SK-N-SH (cell line): Measurements from ENCODE around the gene EML5. TPM values are rescaled to one million over a fixed set of nuclear protein-coding genes. Genes with fewer than 3 reads are reported as not detected.

ENCODE experiments used
- CTCF ChIA-PET: fragments of 300-600, 350-600 bp; formaldehyde crosslinking; extraction: SDS; loops from one replicate; lab custom pipeline; 2021; lab: Yijun Ruan, JAX
- POLR2A ChIA-PET: fragments of 350-600 bp; sonication (Branson Sonifier 250); formaldehyde crosslinking; extraction: SDS; loops from one replicate; lab custom pipeline; 2020; ENCODE audit warnings: antibody characterized with exemption, inconsistent platforms; lab: Yijun Ruan, JAX
- DNase-seq: peaks from one replicate; pipeline ENCODE4 v3.0.0; 2012
- H2AFZ ChIP-seq: fragments of 200-600 bp; sonication (generic); 2 replicates; pipeline ENCODE4 v1.8.1; 2016; ENCODE audit warnings: antibody characterized with exemption, mild to moderate bottlenecking, low read depth
- H3F3A ChIP-seq: fragments of 200-600 bp; sonication (generic); replicated peaks from 2 replicates; pipeline ENCODE3; 2016; ENCODE audit warnings: antibody characterized with exemption, mild to moderate bottlenecking; ENCODE audit not compliant: insufficient read depth
- H3K27ac ChIP-seq, 2 experiments: fragments of 200-500 bp in 1 of 2; fragments of 200-600 bp in 1 of 2; sonication (Bioruptor generic) in 1 of 2; sonication (generic), shearing (Covaris generic) in 1 of 2; 2 replicates each; pipeline versions ENCODE4 v1.5.1 to v1.6.1; 2014 to 2016; ENCODE audit warnings: low read depth in 2 of 2, inconsistent platforms in 1 of 2, low read length in 1 of 2, mild to moderate bottlenecking in 1 of 2, mixed read lengths in 1 of 2
- H3K27me3 ChIP-seq: fragments of 200-600 bp; sonication (generic), shearing (Covaris generic); 2 replicates; pipeline ENCODE4 v1.6.1; 2016; ENCODE audit warnings: mixed run types; ENCODE audit not compliant: insufficient read depth
- H3K36me3 ChIP-seq, 2 experiments: fragments of 200-500 bp in 1 of 2; fragments of 200-600 bp in 1 of 2; sonication (Bioruptor generic) in 1 of 2; sonication (generic) in 1 of 2; replicated peaks in 1 of 2; 2 replicates each; pipeline versions ENCODE3 to v1.5.1; 2014 to 2016; ENCODE audit warnings: low read length in 1 of 2, mild to moderate bottlenecking in 1 of 2; ENCODE audit not compliant: insufficient read depth in 2 of 2, control insufficient read depth in 1 of 2
- H3K4me1 ChIP-seq, 2 experiments: fragments of 200-500 bp in 1 of 2; fragments of 200-600 bp in 1 of 2; sonication (Bioruptor generic) in 1 of 2; sonication (generic), shearing (Covaris generic) in 1 of 2; 2 replicates each; pipeline versions ENCODE4 v1.5.1 to v1.6.1; 2014 to 2016; ENCODE audit warnings: low read depth in 1 of 2, low read length in 1 of 2, mixed run types in 1 of 2; ENCODE audit not compliant: insufficient read depth in 2 of 2, control insufficient read depth in 1 of 2
- H3K4me2 ChIP-seq: fragments of 200-600 bp; sonication (generic), shearing (Covaris generic); 2 replicates; pipeline ENCODE4 v1.6.1; 2017; ENCODE audit warnings: mixed run types
- H3K4me3 ChIP-seq, 2 experiments: fragments of 200-500 bp in 1 of 2; fragments of 200-600 bp in 1 of 2; sonication (Bioruptor generic) in 1 of 2; sonication (generic), shearing (Covaris generic) in 1 of 2; 2 replicates each; pipeline versions ENCODE4 v1.5.1 to v1.8.1; 2014 to 2016; ENCODE audit warnings: low read depth in 2 of 2, inconsistent platforms in 1 of 2, low read length in 1 of 2, mild to moderate bottlenecking in 1 of 2, mixed read lengths in 1 of 2, moderate library complexity in 1 of 2
- H3K79me2 ChIP-seq: fragments of 200-600 bp; sonication (generic); 2 replicates; pipeline ENCODE4 v1.8.1; 2017; ENCODE audit warnings: mild to moderate bottlenecking; ENCODE audit not compliant: insufficient read depth
- H3K9ac ChIP-seq: fragments of 200-600 bp; sonication (generic); 2 replicates; pipeline ENCODE4 v1.6.1; 2017; ENCODE audit warnings: mixed run types
- H3K9me2 ChIP-seq: fragments of 200-600 bp; sonication (generic); 2 replicates; pipeline ENCODE4 v1.6.1; 2017; ENCODE audit warnings: mixed run types
- H3K9me3 ChIP-seq: fragments of 200-600 bp; sonication (generic); 2 replicates; pipeline ENCODE4 v1.6.1; 2017; ENCODE audit warnings: mixed run types, mild to moderate bottlenecking, moderate library complexity
- H4K20me1 ChIP-seq: fragments of 200-600 bp; sonication (generic); 2 replicates; pipeline ENCODE4 v1.6.1; 2017; ENCODE audit warnings: mild to moderate bottlenecking, mixed run types; ENCODE audit not compliant: insufficient read depth
- EP300 ChIP-seq, 2 experiments: IDR thresholded peaks; 2 replicates each; pipeline versions ENCODE4 v1.4.0 to v1.6.1; 2012; ENCODE audit warnings: borderline replicate concordance in 1 of 2, low read depth in 1 of 2, low read length in 1 of 2
- FOXJ3 ChIP-seq: sonication (generic); formaldehyde crosslinking; IDR thresholded peaks from 2 replicates; pipeline ENCODE4 v1.5.1; 2020; ENCODE audit warnings: mild to moderate bottlenecking, missing genetic modification reagents
- GATA2 ChIP-seq: sonication (generic); formaldehyde crosslinking; IDR thresholded peaks from 2 replicates; pipeline ENCODE4 v1.5.0; 2020; ENCODE audit warnings: mild to moderate bottlenecking, missing genetic modification reagents
- MEF2A ChIP-seq: IDR thresholded peaks from 2 replicates; pipeline ENCODE4 v1.4.0; 2012; ENCODE audit warnings: low read depth, borderline replicate concordance
- MXI1 ChIP-seq: IDR thresholded peaks from 2 replicates; pipeline ENCODE4 v1.6.1; 2012; ENCODE audit warnings: mild to moderate bottlenecking, low read depth, low read length, improper control_type of control experiment
- NRF1 ChIP-seq: IDR thresholded peaks from 2 replicates; pipeline ENCODE4 v1.6.1; 2012; ENCODE audit warnings: low read depth, mild to moderate bottlenecking, low read length
- PBX3 ChIP-seq: IDR thresholded peaks from 2 replicates; pipeline ENCODE4; 2012
- RCOR1 ChIP-seq: fragments of 150-350 bp; IDR thresholded peaks from 2 replicates; pipeline ENCODE4 v1.6.1; 2017; ENCODE audit warnings: antibody characterized with exemption, low read length
- RFX5 ChIP-seq: IDR thresholded peaks from 2 replicates; pipeline ENCODE4 v1.6.1; 2012; ENCODE audit warnings: mild to moderate bottlenecking, improper control_type of control experiment, low read length
- RXRA ChIP-seq: IDR thresholded peaks from 2 replicates; pipeline ENCODE4 v1.4.0; 2012; ENCODE audit warnings: low read depth, mild to moderate bottlenecking, borderline replicate concordance
- SMC3 ChIP-seq: IDR thresholded peaks from 2 replicates; pipeline ENCODE4 v1.6.1; 2012; ENCODE audit warnings: low read depth, low read length, improper control_type of control experiment
- TCF12 ChIP-seq: IDR thresholded peaks from 2 replicates; pipeline ENCODE4 v1.4.0; 2012
- USF1 ChIP-seq: IDR thresholded peaks from 2 replicates; pipeline ENCODE4 v1.4.0; 2012; ENCODE audit warnings: low read depth, borderline replicate concordance
- YY1 ChIP-seq: IDR thresholded peaks from 2 replicates; pipeline ENCODE4 v1.4.0; 2012; ENCODE audit warnings: low read depth, mild to moderate bottlenecking
- WGBS: methylation state at CpG from one replicate; pipeline ENCODE4 v1.1.6; 2017; ENCODE audit warnings: low lambda C conversion rate; 5-methylcytosine and 5-hydroxymethylcytosine counted together
- polyA plus RNA-seq, 3 experiments: library from polyadenylated mRNA; depleted of rRNA; stranded (reverse); fragments of >200 nt; gene quantifications; 2 replicates each; pipeline ENCODE4 v1.2.3, GENCODE V29; 2012
- TF ChIP-seq, protein P1 (sequence below): IDR thresholded peaks from 2 replicates; pipeline ENCODE4 v1.6.1; 2012; ENCODE audit warnings: mild to moderate bottlenecking, low read depth, low read length, moderate library complexity
- TF ChIP-seq, protein P2 (sequence below): IDR thresholded peaks from 2 replicates; pipeline ENCODE4 v1.4.0; 2012; ENCODE audit warnings: low read depth, borderline replicate concordance
- TF ChIP-seq, protein P3 (sequence below): fragments of 150-350 bp; IDR thresholded peaks from 2 replicates; pipeline ENCODE4 v1.6.1; 2017; ENCODE audit warnings: antibody characterized with exemption, low read length, low read depth, borderline replicate concordance

EML5 gene
- polyA plus RNA-seq, 1 of the 3 experiments (the other 2 are of a cell fraction): 0.23 TPM

DNA sequence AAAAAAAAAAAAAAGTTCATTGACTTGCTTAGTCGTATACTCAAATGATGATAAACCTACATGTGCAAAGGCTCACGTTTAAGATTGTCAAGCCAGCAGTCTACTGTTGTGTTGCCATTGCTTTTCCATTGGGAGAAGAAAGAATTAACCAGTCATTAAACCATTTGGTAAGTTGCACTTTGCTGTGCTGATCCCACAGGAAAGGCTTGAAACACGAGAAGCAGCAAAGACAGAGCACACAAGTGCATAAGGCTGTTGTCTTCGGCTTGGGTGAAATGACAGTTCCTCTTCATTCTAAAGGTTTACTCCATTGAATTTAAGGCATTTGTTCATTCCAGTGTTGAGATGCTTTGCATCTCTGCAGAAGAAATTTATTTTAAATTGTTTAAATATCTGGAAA, 179.8 kb downstream of the EML5 start:
- no peak overlapping the region for H3K9ac ChIP-seq
- H3K9me2 ChIP-seq: no peaks in the 10 kb centered on the region
- H3K4me2 ChIP-seq: no peak overlapping the region; the same call in 1 of the 2 replicates
- no peaks in the 10 kb centered on the region for H3K27me3 ChIP-seq
- H3F3A ChIP-seq: peaks cover 40% of the 10 kb centered on the region
- CTCF ChIA-PET: interaction anchor here (0.7 to 1.3 kb wide), 3 partner anchors 8 to 31 kb away, joined by 3 read pairs; no protein-coding TSS in a partner anchor
- DNase-seq: no peak
- no peak overlapping the region for H2AFZ ChIP-seq
- H3K27ac ChIP-seq: peak overlapping the region; percentile 28 to 74
- TF ChIP-seq SMC3: no peak
- no peak for TF ChIP-seq RXRA
- TF ChIP-seq NRF1: no peak
- TF ChIP-seq, protein P1, sequence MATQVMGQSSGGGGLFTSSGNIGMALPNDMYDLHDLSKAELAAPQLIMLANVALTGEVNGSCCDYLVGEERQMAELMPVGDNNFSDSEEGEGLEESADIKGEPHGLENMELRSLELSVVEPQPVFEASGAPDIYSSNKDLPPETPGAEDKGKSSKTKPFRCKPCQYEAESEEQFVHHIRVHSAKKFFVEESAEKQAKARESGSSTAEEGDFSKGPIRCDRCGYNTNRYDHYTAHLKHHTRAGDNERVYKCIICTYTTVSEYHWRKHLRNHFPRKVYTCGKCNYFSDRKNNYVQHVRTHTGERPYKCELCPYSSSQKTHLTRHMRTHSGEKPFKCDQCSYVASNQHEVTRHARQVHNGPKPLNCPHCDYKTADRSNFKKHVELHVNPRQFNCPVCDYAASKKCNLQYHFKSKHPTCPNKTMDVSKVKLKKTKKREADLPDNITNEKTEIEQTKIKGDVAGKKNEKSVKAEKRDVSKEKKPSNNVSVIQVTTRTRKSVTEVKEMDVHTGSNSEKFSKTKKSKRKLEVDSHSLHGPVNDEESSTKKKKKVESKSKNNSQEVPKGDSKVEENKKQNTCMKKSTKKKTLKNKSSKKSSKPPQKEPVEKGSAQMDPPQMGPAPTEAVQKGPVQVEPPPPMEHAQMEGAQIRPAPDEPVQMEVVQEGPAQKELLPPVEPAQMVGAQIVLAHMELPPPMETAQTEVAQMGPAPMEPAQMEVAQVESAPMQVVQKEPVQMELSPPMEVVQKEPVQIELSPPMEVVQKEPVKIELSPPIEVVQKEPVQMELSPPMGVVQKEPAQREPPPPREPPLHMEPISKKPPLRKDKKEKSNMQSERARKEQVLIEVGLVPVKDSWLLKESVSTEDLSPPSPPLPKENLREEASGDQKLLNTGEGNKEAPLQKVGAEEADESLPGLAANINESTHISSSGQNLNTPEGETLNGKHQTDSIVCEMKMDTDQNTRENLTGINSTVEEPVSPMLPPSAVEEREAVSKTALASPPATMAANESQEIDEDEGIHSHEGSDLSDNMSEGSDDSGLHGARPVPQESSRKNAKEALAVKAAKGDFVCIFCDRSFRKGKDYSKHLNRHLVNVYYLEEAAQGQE: no peak
- TF ChIP-seq, protein P2, sequence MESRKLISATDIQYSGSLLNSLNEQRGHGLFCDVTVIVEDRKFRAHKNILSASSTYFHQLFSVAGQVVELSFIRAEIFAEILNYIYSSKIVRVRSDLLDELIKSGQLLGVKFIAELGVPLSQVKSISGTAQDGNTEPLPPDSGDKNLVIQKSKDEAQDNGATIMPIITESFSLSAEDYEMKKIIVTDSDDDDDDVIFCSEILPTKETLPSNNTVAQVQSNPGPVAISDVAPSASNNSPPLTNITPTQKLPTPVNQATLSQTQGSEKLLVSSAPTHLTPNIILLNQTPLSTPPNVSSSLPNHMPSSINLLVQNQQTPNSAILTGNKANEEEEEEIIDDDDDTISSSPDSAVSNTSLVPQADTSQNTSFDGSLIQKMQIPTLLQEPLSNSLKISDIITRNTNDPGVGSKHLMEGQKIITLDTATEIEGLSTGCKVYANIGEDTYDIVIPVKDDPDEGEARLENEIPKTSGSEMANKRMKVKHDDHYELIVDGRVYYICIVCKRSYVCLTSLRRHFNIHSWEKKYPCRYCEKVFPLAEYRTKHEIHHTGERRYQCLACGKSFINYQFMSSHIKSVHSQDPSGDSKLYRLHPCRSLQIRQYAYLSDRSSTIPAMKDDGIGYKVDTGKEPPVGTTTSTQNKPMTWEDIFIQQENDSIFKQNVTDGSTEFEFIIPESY: no peak
- no peak for TF ChIP-seq FOXJ3 (CRISPR knock-in tag)
- no peak for TF ChIP-seq USF1
- TF ChIP-seq, protein P3, sequence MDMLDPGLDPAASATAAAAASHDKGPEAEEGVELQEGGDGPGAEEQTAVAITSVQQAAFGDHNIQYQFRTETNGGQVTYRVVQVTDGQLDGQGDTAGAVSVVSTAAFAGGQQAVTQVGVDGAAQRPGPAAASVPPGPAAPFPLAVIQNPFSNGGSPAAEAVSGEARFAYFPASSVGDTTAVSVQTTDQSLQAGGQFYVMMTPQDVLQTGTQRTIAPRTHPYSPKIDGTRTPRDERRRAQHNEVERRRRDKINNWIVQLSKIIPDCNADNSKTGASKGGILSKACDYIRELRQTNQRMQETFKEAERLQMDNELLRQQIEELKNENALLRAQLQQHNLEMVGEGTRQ: no peak
- no peak for TF ChIP-seq MEF2A
- TF ChIP-seq EP300 (IDR thresholded peaks at IDR 0.05; ENCODE audit: borderline replicate concordance in 1 of 2, low read depth in 1 of 2, low read length in 1 of 2): no peak
- TF ChIP-seq MXI1: no peak
- no peak for TF ChIP-seq GATA2 (CRISPR knock-in tag)
- no peak for TF ChIP-seq TCF12
- TF ChIP-seq PBX3: no peak
- TF ChIP-seq RCOR1: no peak
- no peak for TF ChIP-seq YY1
- TF ChIP-seq RFX5: no peak
- H3K4me3 ChIP-seq: no peak overlapping the region
- WGBS: 83% methylated on average over 4 of the region's 4 CpGs
- H3K36me3 ChIP-seq: peaks cover 81 to 86% of the 10 kb centered on the region in 2 experiments
- POLR2A ChIA-PET: no interaction called here
- no peaks in the 10 kb centered on the region for H3K79me2 ChIP-seq
- peaks cover 9 to 18% of the 10 kb centered on the region in 2 experiments for H3K4me1 ChIP-seq
- no peaks in the 10 kb centered on the region; the same call in 1 of the 2 replicates for H4K20me1 ChIP-seq
- no peaks in the 10 kb centered on the region for H3K9me3 ChIP-seq
